Keratinocyte (primary cell): Measurements from ENCODE around the gene PRPF6. TPM values are rescaled to one million over a fixed set of nuclear protein-coding genes. Genes with fewer than 3 reads are reported as not detected.

ENCODE experiments used
- DNase-seq: peaks from one replicate; pipeline ENCODE4 v3.0.0-alpha.2; 2011; ENCODE audit warnings: low read depth, missing footprints, low spot score
- FAIRE-seq: peaks from 2 replicates; lab custom pipeline; 2011; peaks lifted over from hg19 to GRCh38; lab: Jason Lieb, UNC
- H2AFZ ChIP-seq: 2 replicates; pipeline ENCODE4 v1.6.0; 2012; ENCODE audit warnings: low read length, control low read depth, inconsistent platforms; ENCODE audit not compliant: control insufficient read depth
- H3K27ac ChIP-seq: 2 replicates; pipeline ENCODE4 v1.5.1; 2011; ENCODE audit warnings: low read length; ENCODE audit not compliant: control insufficient read depth, insufficient read depth
- H3K27me3 ChIP-seq: 3 replicates; pipeline ENCODE4 v1.6.0; 2011; ENCODE audit warnings: low read length; ENCODE audit not compliant: control insufficient read depth, insufficient read depth; ENCODE audit errors: extremely low read depth
- H3K36me3 ChIP-seq, 2 experiments: 2 replicates in 1 of 2; 3 replicates in 1 of 2; pipeline ENCODE4 v1.5.1; 2011; ENCODE audit warnings: low read length in 2 of 2, mild to moderate bottlenecking in 1 of 2; ENCODE audit not compliant: control insufficient read depth in 2 of 2, insufficient read depth in 2 of 2; ENCODE audit errors: extremely low read depth in 1 of 2
- H3K4me1 ChIP-seq: 3 replicates; pipeline ENCODE4 v1.5.1; 2011; ENCODE audit warnings: low read length; ENCODE audit not compliant: control insufficient read depth, insufficient read depth; ENCODE audit errors: extremely low read depth
- H3K4me2 ChIP-seq: 3 replicates; pipeline ENCODE4 v1.6.0; 2011; ENCODE audit warnings: low read depth, low read length; ENCODE audit not compliant: control insufficient read depth, insufficient read depth; ENCODE audit errors: extremely low read depth
- H3K4me3 ChIP-seq, 3 experiments: fragments of 200-600 bp in 1 of 3; sonication (generic) in 1 of 3; 2 replicates in 2 of 3; 3 replicates in 1 of 3; pipeline ENCODE4 v1.5.1; 2011 to 2016; ENCODE audit warnings: low read length in 3 of 3, mild to moderate bottlenecking in 3 of 3, control low read depth in 2 of 3, inconsistent platforms in 1 of 3, low read depth in 1 of 3, mixed read lengths in 1 of 3, mixed run types in 1 of 3, moderate library complexity in 1 of 3; ENCODE audit not compliant: control insufficient read depth in 2 of 3, insufficient read depth in 2 of 3; ENCODE audit errors: extremely low read depth in 1 of 3
- H3K79me2 ChIP-seq: 2 replicates; pipeline ENCODE4 v1.6.0; 2012; ENCODE audit warnings: low read length; ENCODE audit not compliant: control insufficient read depth, insufficient read depth
- H3K9ac ChIP-seq: 3 replicates; pipeline ENCODE4 v1.6.0; 2011; ENCODE audit warnings: low read length; ENCODE audit not compliant: control insufficient read depth, insufficient read depth; ENCODE audit errors: extremely low read depth
- H3K9me1 ChIP-seq: 3 replicates; pipeline ENCODE4 v1.6.0; 2011; ENCODE audit warnings: low read length; ENCODE audit not compliant: control insufficient read depth, insufficient read depth; ENCODE audit errors: extremely low read depth
- H3K9me3 ChIP-seq: 2 replicates; pipeline ENCODE4 v1.5.1; 2012; ENCODE audit warnings: low read depth, low read length; ENCODE audit not compliant: control insufficient read depth
- H4K20me1 ChIP-seq: 3 replicates; pipeline ENCODE4 v1.6.0; 2011; ENCODE audit warnings: low read length; ENCODE audit not compliant: control insufficient read depth, insufficient read depth; ENCODE audit errors: extremely low read depth
- EZH2 ChIP-seq: IDR thresholded peaks from one replicate; pipeline ENCODE4 v1.6.1; 2012; ENCODE audit warnings: inconsistent platforms, mild to moderate bottlenecking, low read length, moderate library complexity
- dilution Hi-C: fragments of 300-500 bp; cut with MboI; formaldehyde crosslinking; loops from one replicate; pipeline ENCODE4 v1.7.0; 2020; ENCODE audit warnings: low sequenced_read_pairs; ENCODE audit not compliant: extremely low pct_ligation_motif_present
- polyA plus RNA-seq, 5 experiments: library from polyadenylated mRNA; depleted of rRNA in 3 of 5; stranded (reverse) in 3 of 5; stranded (forward) in 1 of 5; unstranded in 1 of 5; fragments of >200 nt; gene quantifications; 1 replicate in 1 of 5; 2 replicates in 3 of 5; 3 replicates in 1 of 5; pipeline versions ENCODE4 v1.2.1 to v1.2.3, GENCODE V29; 2011 to 2012; ENCODE audit warnings: missing spikeins in 2 of 5, low read depth in 1 of 5, low replicate concordance in 1 of 5
- TF ChIP-seq, protein P1 (sequence below), 3 experiments: IDR thresholded peaks in 1 of 3; conservative IDR thresholded peaks in 1 of 3; optimal IDR thresholded peaks in 1 of 3; 2 replicates in 2 of 3; 3 replicates in 1 of 3; pipeline versions ENCODE3 to v1.5.1; 2011; ENCODE audit warnings: low read length in 3 of 3, mild to moderate bottlenecking in 3 of 3, moderate library complexity in 2 of 3, control low read depth in 1 of 3, inconsistent platforms in 1 of 3; ENCODE audit not compliant: insufficient read depth in 2 of 3; ENCODE audit errors: extremely low read depth in 1 of 3

Gene PRPF6
- polyA plus RNA-seq, 1 donor (not counting 4 experiments of a cell fraction or from before 2014, with no cell fraction given) = 30.5 TPM

DNA sequence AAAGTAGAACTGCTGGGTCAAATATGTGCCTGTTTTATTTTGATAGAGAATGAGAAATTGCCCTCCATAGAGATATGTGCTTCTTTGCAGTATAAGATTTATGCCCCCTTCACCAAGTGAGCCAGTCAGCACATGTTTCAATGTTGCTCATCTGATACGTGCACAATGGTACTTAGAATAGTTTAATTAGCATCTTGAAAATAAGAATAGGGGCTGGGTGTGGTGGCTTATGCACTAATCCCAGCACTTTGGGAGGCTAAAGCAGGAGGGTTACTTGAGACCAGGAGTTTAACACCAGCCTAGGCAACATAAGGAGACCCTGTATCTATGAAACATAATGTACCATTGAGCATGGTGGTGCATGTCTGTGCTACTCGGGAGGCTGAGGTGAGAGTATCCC lies 34.7 kb downstream of the PRPF6 start:
- Histone ChIP-seq H3K79me2 (no peaks in the 10 kb centered on the region), H3K27me3 (no peaks in the 10 kb centered on the region), H3K4me1 (no peaks in the 10 kb centered on the region), H3K9me3 (no peaks in the 10 kb centered on the region), H2AFZ (no peak overlapping the region), H3K9ac (no peak overlapping the region), H3K36me3 (peaks cover 21 to 37% of the 10 kb centered on the region in 2 experiments), H3K27ac (no peak overlapping the region), H3K4me3 (no peak overlapping the region), H3K4me2 (no peak overlapping the region), H3K9me1 (no peaks in the 10 kb centered on the region), H4K20me1 (no peaks in the 10 kb centered on the region)
- DNase-seq (no peak), FAIRE-seq (no peak)
- TF ChIP-seq EZH2 = no peak
- TF ChIP-seq, protein P1, sequence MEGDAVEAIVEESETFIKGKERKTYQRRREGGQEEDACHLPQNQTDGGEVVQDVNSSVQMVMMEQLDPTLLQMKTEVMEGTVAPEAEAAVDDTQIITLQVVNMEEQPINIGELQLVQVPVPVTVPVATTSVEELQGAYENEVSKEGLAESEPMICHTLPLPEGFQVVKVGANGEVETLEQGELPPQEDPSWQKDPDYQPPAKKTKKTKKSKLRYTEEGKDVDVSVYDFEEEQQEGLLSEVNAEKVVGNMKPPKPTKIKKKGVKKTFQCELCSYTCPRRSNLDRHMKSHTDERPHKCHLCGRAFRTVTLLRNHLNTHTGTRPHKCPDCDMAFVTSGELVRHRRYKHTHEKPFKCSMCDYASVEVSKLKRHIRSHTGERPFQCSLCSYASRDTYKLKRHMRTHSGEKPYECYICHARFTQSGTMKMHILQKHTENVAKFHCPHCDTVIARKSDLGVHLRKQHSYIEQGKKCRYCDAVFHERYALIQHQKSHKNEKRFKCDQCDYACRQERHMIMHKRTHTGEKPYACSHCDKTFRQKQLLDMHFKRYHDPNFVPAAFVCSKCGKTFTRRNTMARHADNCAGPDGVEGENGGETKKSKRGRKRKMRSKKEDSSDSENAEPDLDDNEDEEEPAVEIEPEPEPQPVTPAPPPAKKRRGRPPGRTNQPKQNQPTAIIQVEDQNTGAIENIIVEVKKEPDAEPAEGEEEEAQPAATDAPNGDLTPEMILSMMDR (optimal IDR thresholded peaks at IDR 0.05 in 1 of 3, IDR thresholded peaks at IDR 0.05 in 1 of 3, conservative IDR thresholded peaks at IDR 0.05 in 1 of 3; ENCODE audit: extremely low read depth in 1 of 3, insufficient read depth in 2 of 3, low read length in 3 of 3) = no peak
- dilution Hi-C loops = no loop called here

DNA sequence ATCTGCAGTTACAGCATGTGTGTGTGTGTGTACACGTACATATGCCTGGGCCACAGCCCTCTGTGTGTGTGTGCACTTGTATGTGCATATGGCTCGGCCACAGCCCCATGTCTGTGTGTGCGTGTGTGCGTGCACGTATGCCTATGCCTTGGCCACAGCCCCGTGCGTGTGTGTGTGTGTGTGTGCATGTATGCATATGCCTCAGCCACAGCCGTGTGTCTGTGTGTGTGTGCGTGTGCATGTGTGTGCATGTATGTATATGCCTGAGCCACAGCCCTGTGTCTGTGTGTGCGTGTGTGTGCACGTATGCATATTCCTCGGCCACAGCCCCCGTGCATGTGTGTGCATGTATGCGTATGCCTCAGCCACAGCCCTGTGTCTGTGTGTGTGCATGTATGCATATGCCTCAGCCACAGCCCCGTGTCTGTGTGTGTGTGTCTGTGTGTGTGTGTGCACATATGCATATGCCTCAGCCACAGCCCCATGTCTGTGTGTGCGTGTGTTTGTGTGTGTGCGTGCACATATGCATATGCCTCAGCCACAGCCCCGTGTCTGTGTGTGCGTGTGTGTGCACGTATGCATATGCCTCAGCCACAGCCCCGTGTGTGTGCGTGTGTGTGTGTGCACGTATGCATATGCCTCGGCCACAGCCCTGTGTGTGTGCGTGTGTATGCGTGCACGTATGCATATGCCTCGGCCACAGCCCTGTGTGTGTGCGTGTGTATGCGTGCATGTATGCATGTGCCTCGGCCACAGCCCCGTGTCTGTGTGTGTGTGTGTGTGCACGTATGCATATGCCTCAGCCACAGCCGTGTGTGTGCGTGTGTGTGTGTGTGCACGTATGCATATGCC lies 40.4 kb downstream of the PRPF6 start:
- H3K27ac ChIP-seq = no peak overlapping the region
- no peak overlapping the region for H3K4me2 ChIP-seq
- H3K4me1 ChIP-seq = no peaks in the 10 kb centered on the region
- H3K9ac ChIP-seq = no peak overlapping the region
- DNase-seq = no peak
- H3K9me3 ChIP-seq = no peaks in the 10 kb centered on the region
- no peak overlapping the region for H3K4me3 ChIP-seq
- H3K27me3 ChIP-seq = no peaks in the 10 kb centered on the region
- dilution Hi-C loops = no loop called here
- H3K79me2 ChIP-seq = peaks cover 6% of the 10 kb centered on the region
- no peak overlapping the region for H2AFZ ChIP-seq
- peaks cover 27 to 36% of the 10 kb centered on the region in 2 experiments for H3K36me3 ChIP-seq
- H4K20me1 ChIP-seq = no peaks in the 10 kb centered on the region
- no peaks in the 10 kb centered on the region for H3K9me1 ChIP-seq
- TF ChIP-seq, protein P1 (optimal IDR thresholded peaks at IDR 0.05 in 1 of 3, IDR thresholded peaks at IDR 0.05 in 1 of 3, conservative IDR thresholded peaks at IDR 0.05 in 1 of 3; ENCODE audit: extremely low read depth in 1 of 3, insufficient read depth in 2 of 3, low read length in 3 of 3) = no peak
- TF ChIP-seq EZH2 = no peak
- FAIRE-seq = no peak
